ENCODE measurements around the gene CLOCK.

CLOCK gene

GRCh38 chr4:55475394-55476243, 71.1 kb downstream of the CLOCK start:
- no peaks in the 10 kb centered on the region for H3K27me3 ChIP-seq
- H3K36me3 ChIP-seq: no peaks in the 10 kb centered on the region
- no peak overlapping the region for H3K27ac ChIP-seq
- H3K4me1 ChIP-seq (ENCODE audit: control insufficient read depth in 1 of 2, insufficient read depth in 1 of 2, low read depth in 1 of 2, low read length in 1 of 2): no peaks in the 10 kb centered on the region
- no peak for TF ChIP-seq CTCF (IDR thresholded peaks at IDR 0.05)
- H3K4me3 ChIP-seq (ENCODE audit: low read depth in 1 of 2, low read length in 1 of 2): no peak overlapping the region
- H3K9me3 ChIP-seq: no peaks in the 10 kb centered on the region

- Histone ChIP-seq H3K27me3 (no peaks in the 10 kb centered on the region), H3K9me3 (no peaks in the 10 kb centered on the region), H3K4me1 (ENCODE audit: control insufficient read depth in 1 of 2, insufficient read depth in 1 of 2, low read depth in 1 of 2, low read length in 1 of 2) (no peaks in the 10 kb centered on the region), H3K27ac (no peak overlapping the region), H3K4me3 (ENCODE audit: low read depth in 1 of 2, low read length in 1 of 2) (no peak overlapping the region), H3K36me3 (no peaks in the 10 kb centered on the region)
- TF ChIP-seq CTCF (IDR thresholded peaks at IDR 0.05): no peak
Observed at GRCh38 chr4:55469979-55470378, 76.7 kb downstream of the CLOCK start.

GRCh38 chr4:55468724-55469123, 78.0 kb downstream of the CLOCK start:
- H3K4me3 ChIP-seq (ENCODE audit: low read depth in 1 of 2, low read length in 1 of 2): no peak overlapping the region
- no peaks in the 10 kb centered on the region for H3K27me3 ChIP-seq
- H3K36me3 ChIP-seq: no peaks in the 10 kb centered on the region
- no peak for TF ChIP-seq CTCF (IDR thresholded peaks at IDR 0.05)
- no peaks in the 10 kb centered on the region for H3K9me3 ChIP-seq
- no peaks in the 10 kb centered on the region for H3K4me1 ChIP-seq (ENCODE audit: control insufficient read depth in 1 of 2, insufficient read depth in 1 of 2, low read depth in 1 of 2, low read length in 1 of 2)
- H3K27ac ChIP-seq: no peak overlapping the region

- H3K9me3 ChIP-seq: no peaks in the 10 kb centered on the region
- H3K4me1 ChIP-seq (ENCODE audit: control insufficient read depth in 1 of 2, insufficient read depth in 1 of 2, low read depth in 1 of 2, low read length in 1 of 2): no peaks in the 10 kb centered on the region
- H3K36me3 ChIP-seq: no peaks in the 10 kb centered on the region
- no peaks in the 10 kb centered on the region for H3K27me3 ChIP-seq
- no peak for TF ChIP-seq CTCF (IDR thresholded peaks at IDR 0.05)
- no peak overlapping the region for H3K27ac ChIP-seq
- no peak overlapping the region for H3K4me3 ChIP-seq (ENCODE audit: low read depth in 1 of 2, low read length in 1 of 2)
Observed at GRCh38 chr4:55466001-55466400, 80.7 kb downstream of the CLOCK start.

GRCh38 chr4:55458611-55459010, 88.1 kb downstream of the CLOCK start:
- TF ChIP-seq CTCF (IDR thresholded peaks at IDR 0.05): no peak
- no peaks in the 10 kb centered on the region for H3K36me3 ChIP-seq
- H3K27ac ChIP-seq: no peak overlapping the region
- no peaks in the 10 kb centered on the region for H3K4me1 ChIP-seq (ENCODE audit: control insufficient read depth in 1 of 2, insufficient read depth in 1 of 2, low read depth in 1 of 2, low read length in 1 of 2)
- no peaks in the 10 kb centered on the region for H3K9me3 ChIP-seq
- no peaks in the 10 kb centered on the region for H3K27me3 ChIP-seq
- no peak overlapping the region for H3K4me3 ChIP-seq (ENCODE audit: low read depth in 1 of 2, low read length in 1 of 2)
